Raji (cell line): ENCODE data around the gene STX16.

ENCODE experiments used
- POLR2A ChIP-seq: IDR thresholded peaks from 2 replicates; pipeline ENCODE4 v1.6.1; 2011; ENCODE audit warnings: low read depth, low read length, control low read depth; ENCODE audit not compliant: insufficient read depth

The STX16 gene

GRCh38 chr20:58613061-58613854, 37.8 kb upstream of the STX16 start:
- TF ChIP-seq POLR2A = no peak

- TF ChIP-seq POLR2A = no peak
Observed at GRCh38 chr20:58614366-58614765, 36.7 kb upstream of the STX16 start.

- no peak for TF ChIP-seq POLR2A
Observed at GRCh38 chr20:58614984-58615760, 35.9 kb upstream of the STX16 start.

- TF ChIP-seq POLR2A = no peak
Observed at GRCh38 chr20:58616411-58616810, 34.7 kb upstream of the STX16 start.

- no peak for TF ChIP-seq POLR2A
Observed at GRCh38 chr20:58617158-58617557, 33.9 kb upstream of the STX16 start.

- TF ChIP-seq POLR2A = no peak
Observed at GRCh38 chr20:58618351-58619076, 32.6 kb upstream of the STX16 start.

- TF ChIP-seq POLR2A = no peak
Observed at GRCh38 chr20:58619077-58619863, 31.8 kb upstream of the STX16 start.

- peak; percentile 33; the same call in 1 of the 2 replicates for TF ChIP-seq POLR2A
Observed at GRCh38 chr20:58619864-58620431, 31.1 kb upstream of the STX16 start.

- TF ChIP-seq POLR2A = no peak
Observed at GRCh38 chr20:58621906-58622548, 29.1 kb upstream of the STX16 start.

- TF ChIP-seq POLR2A = no peak
Observed at GRCh38 chr20:58622671-58623578, 28.2 kb upstream of the STX16 start.

GRCh38 chr20:58623579-58624473, 27.3 kb upstream of the STX16 start:
- no peak for TF ChIP-seq POLR2A

- TF ChIP-seq POLR2A = no peak
Observed at GRCh38 chr20:58624687-58625086, 26.4 kb upstream of the STX16 start.

- TF ChIP-seq POLR2A = no peak
Observed at GRCh38 chr20:58625585-58625984, 25.5 kb upstream of the STX16 start.
